ENCODE results near the gene LGMN.

DNA sequence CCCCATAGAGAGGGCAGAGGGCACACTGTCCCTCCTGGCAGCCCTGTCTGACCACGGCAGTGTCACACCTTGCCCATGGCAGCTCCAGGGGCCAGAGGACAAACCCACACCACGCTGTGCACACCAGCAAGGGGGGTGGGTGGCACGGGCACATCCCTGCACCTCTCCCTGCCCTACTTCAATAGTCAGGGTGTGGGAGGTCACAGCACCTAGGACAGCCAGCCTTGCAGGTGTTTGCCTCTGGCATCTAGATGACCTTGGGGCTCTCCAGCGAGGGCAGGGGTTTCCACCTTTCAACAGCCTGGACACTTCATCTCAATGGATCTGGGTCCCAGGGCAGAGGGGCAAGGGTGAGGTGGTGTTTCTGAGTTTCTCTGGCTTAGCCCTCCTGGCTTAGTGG, 69.2 kb downstream of the LGMN start:
- no peak for TF ChIP-seq EP300 (IDR thresholded peaks at IDR 0.05)
- no peak for TF ChIP-seq POLR2A (IDR thresholded peaks at IDR 0.05; ENCODE audit: low read depth)

Data from esophagus muscularis mucosa (tissue), 2 donors.